ENCODE data around the gene CAP2.
A peak's percentile ranks its signal among the peaks of the same experiment; 100 is the strongest.
"Not testable (repeated sequence)": the region's sequence is repeated elsewhere in the genome, so short reads cannot be mapped to it uniquely, and the experiment has no call there.

The CAP2 gene

DNA sequence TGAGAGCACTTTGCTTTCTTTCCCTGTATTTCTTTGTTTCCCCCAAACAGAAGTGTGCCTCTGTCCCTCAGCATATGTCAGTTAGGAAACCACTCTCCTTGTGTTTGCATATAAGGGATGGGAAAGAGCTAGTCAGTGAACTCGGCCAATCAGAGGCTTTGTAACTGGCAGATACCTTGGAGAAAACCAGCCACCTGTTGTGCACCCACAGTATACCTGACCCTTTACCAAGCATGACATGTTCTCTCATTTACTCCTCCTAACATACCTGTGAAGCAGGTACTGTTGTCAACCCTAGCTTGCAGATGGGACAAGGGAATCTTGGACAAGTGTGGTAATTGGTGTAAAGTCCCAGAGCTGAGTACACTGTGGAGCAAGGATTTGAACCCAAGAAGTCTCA lies 110.6 kb downstream of the CAP2 start:
- ATAC-seq (no peak), DNase-seq (no peak)

- DNase-seq = no peak
- ATAC-seq = no peak
Measured at GRCh38 chr6:17505062-17505476, 111.7 kb downstream of the CAP2 start.

DNA sequence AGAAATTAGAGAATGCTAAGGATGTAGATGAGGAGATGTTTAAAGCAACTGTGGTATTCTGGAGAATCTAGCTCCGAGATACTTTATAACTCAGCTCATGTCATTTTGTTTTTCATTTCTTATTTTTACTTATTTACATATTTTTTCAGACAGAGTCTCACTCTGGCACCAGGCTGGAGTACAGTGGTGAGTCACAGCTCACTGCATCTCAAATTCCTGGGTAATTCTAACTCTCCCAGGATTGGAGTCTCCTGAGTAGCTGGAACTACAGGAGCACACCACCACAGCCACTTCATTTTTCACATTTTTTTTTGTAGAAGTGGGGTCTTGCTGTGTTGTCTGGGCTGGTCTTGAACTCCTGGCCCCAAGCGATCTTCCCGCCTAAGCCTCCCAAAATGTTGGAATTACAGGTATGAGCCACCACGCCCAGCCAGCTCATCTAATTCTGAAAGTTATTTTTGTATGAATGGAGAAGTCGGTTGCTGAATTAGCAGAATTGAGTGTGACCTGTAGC lies 112.4 kb downstream of the CAP2 start:
- DNase-seq (no peak), ATAC-seq (no peak)

GRCh38 chr6:17506531-17506930 lies 113.1 kb downstream of the CAP2 start:
- DNase-seq (no peak), ATAC-seq (no peak)

DNA sequence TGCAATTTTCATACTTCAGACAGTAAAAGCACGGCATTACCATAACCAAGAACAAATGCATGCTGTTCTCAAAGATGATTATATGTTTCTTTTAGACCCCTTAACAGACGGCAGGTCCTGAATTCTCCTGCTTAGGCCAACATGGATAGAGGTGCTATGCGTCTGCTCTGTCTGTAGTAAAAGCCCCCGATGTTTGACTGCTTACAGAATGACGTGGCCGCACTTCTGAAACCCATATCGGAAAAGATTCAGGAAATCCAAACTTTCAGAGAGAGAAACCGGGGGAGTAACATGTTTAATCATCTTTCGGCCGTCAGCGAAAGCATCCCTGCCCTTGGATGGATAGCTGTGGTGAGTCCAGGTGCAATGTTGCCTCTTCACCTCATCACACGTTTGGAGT lies 113.6 kb downstream of the CAP2 start:
- no peak for ATAC-seq
- DNase-seq = no peak

DNA sequence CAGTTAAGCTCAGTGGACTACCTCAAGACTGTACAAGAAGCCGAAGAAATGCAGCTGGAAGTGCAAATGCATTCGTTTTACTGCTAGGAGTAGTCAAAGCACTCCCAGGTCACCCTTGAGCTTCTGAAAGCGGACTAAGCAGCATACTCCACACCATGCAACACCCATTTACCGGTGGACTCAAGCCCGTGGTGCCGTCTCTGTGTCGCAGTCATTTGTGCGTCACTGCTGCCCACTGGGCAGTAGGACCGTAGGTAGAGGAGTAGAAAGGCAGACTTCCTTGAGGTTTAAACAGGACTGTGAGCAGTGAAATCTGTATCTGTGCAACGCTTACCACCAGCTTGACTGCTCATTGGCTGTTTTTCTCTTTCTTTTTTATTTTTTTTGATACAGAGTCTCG lies 117.7 kb downstream of the CAP2 start:
- ATAC-seq (no peak), DNase-seq (no peak)

DNA sequence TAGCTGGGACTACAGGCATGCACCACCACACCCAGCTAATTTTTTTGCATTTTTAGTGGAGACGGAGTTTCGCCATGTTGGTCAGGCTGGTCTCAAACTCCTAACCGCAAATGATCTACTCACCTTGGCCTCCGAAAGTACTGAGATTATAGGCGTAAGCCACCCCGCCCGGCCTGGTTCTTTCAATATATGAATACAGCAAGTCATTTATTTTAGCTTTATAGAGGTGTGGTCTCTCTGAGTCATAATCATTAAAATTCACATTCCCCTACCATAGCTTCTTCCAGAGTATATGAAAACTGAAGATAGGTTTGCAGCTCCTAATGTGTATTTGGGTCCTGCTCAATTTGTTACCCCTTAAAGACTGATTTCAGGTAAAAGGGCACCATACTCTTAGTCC lies 118.2 kb downstream of the CAP2 start:
- ATAC-seq = no peak
- DNase-seq = no peak

GRCh38 chr6:17519120-17519519 lies 125.7 kb downstream of the CAP2 start:
- DNase-seq = no peak
- no peak for ATAC-seq

- DNase-seq (no peak), ATAC-seq (no peak)
Measured at GRCh38 chr6:17525637-17526036, 132.2 kb downstream of the CAP2 start.

DNA sequence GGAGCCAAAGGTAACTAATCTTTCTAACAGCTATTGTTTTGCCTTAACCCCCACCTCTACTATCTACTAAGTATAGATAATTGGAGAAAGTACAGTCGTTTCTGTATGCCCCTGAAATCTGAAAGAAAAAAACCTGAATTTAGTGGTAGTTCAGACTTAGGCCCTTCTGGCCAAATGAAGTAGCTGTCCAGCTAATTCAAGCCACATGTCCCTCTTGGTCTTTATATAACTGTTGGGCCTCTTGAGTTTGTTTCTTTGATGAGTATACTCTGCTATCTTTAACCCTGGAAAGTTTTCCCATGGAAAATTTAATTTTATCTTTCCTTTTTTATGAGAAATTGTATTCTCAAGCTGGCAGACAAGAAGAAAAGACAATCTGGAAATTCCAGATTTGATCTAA lies 133.7 kb downstream of the CAP2 start:
- ATAC-seq (no peak), DNase-seq (no peak)

GRCh38 chr6:17530321-17530835 lies 137.0 kb downstream of the CAP2 start:
- ATAC-seq (no peak), DNase-seq (no peak)

GRCh38 chr6:17536586-17536985 lies 143.2 kb downstream of the CAP2 start:
- ATAC-seq (peak; percentile 98), DNase-seq (peak; percentile 12)

DNA sequence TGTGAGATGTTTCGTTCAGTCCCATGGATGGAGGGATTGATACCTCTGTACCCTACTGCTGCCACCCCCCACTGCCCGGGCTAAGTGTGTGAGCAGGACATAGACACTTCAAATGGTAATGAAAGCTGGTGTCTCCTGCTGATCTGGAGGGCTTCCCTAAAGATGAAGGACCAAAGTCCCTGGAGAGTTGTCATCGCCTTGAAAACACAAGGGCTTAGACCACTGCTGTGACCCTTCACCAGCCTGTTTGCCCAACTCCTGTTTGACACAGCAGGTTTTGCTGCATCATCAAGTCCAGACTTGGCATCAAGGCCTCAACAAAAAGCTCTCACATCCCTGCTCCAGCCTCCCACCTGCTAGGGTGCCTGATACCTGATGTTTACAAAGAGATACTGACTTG lies 148.8 kb downstream of the CAP2 start:
- ATAC-seq = no peak
- DNase-seq = no peak

GRCh38 chr6:17545681-17546080 lies 152.3 kb downstream of the CAP2 start:
- not testable (repeated sequence) for DNase-seq, ATAC-seq

- no peak for DNase-seq
- ATAC-seq = no peak
Measured at GRCh38 chr6:17551383-17551958, 158.1 kb downstream of the CAP2 start.

DNA sequence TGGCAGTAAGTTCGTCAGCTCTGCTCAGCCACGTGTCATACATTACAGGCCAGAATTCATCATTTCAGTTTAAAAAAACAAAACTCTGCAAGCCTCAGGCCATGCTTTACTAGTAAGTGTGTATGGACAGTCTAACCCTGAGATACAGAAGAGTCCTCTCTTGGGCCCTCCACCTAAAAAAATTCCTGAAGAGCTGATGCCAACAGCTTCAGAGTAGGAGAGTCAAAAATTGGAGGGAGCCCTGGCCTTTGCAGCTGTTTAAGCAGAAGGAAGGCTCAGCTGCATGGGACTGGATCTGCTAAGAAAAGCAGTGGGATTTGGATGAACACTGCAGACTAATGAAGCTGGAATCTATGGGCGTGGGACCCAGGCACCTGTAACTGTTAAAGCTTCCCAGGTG lies 159.5 kb downstream of the CAP2 start:
- DNase-seq = no peak
- ATAC-seq = no peak

GRCh38 chr6:17556014-17556413 lies 162.6 kb downstream of the CAP2 start:
- ATAC-seq (no peak), DNase-seq (no peak)

GRCh38 chr6:17562636-17563035 lies 169.2 kb downstream of the CAP2 start:
- DNase-seq = no peak
- ATAC-seq = no peak

DNA sequence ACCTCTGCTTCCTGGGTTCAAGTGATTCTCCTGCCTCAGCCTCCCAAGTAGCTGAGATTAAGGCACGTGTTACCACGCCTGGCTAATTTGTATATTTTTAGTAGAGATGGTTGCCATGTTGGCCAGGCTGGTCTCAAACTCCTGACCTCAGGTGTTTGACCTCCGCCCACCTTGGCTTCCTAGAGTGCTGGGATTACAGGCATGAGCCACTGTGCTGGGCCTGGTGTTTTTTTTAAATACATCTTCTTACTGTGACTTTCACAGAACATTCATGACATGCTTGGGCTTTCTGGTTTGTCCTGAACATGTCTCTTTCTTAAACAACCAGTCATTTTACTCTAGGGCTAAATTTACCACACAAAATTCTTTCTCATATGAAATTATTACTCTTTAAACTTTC lies 172.0 kb downstream of the CAP2 start:
- no peak for ATAC-seq
- no peak for DNase-seq

- ATAC-seq = no peak
- DNase-seq = no peak
Measured at GRCh38 chr6:17574866-17575560, 181.6 kb downstream of the CAP2 start.

DNA sequence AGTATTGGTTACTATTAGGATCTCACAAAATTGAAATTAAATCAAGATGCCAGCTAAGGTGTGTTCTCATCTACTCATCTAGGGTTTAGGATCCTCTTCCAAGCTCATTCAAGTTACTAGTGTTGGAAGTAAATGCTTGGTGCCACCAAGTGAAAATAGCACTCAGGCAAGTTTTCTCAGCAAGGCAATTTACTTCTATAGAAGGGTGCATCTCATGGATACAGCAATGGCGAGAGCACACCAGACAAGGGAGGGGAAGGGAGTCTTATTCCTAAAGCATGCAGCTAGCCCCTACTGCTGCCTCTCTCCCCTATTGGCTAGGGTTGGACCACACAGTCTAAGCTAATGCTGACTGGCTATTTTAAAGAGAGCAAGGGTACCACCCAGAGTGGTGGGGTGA lies 183.7 kb downstream of the CAP2 start:
- no peak for ATAC-seq

GRCh38 chr6:17580518-17581048 lies 187.2 kb downstream of the CAP2 start:
- ATAC-seq (peak; percentile 69), DNase-seq (peak; percentile 30)

More for the DNA sequence above, 183.7 kb downstream of the CAP2 start:
- no peak for DNase-seq

- not testable (repeated sequence) for DNase-seq, ATAC-seq
Measured at GRCh38 chr6:17581282-17581681, 187.9 kb downstream of the CAP2 start.

GRCh38 chr6:17583811-17584210 lies 190.4 kb downstream of the CAP2 start:
- ATAC-seq (no peak), DNase-seq (no peak)

Measured in stimulated activated naive CD8-positive, alpha-beta T cell treated with anti-CD3 and anti-CD28 coated beads, Interleukin-15, Interleukin-2, amounts not matched to agents 100 U/mL and 50 U/mL, for 24 hours (primary cell).